Astrocyte (in vitro differentiated cells and primary cell): ENCODE results near the gene GNAQ. TPM values are rescaled to one million over a fixed set of nuclear protein-coding genes. Genes with fewer than 3 reads are reported as not detected.

Source experiments
- DNase-seq: peaks from one replicate; pipeline ENCODE4 v3.0.0-alpha.2; 2010; ENCODE audit warnings: low read depth
- FAIRE-seq: peaks from 2 replicates; lab custom pipeline; 2011; peaks lifted over from hg19 to GRCh38; lab: Jason Lieb, UNC
- H2AFZ ChIP-seq: 2 replicates; pipeline ENCODE4 v1.6.0; 2012; ENCODE audit warnings: low read depth, low read length, inconsistent platforms
- H3K27ac ChIP-seq: 2 replicates; pipeline ENCODE4 v1.5.1; 2011; ENCODE audit warnings: low read depth, low read length, inconsistent platforms
- H3K27me3 ChIP-seq: 2 replicates; pipeline ENCODE4 v1.6.0; 2011; ENCODE audit warnings: low read length, inconsistent platforms; ENCODE audit not compliant: insufficient read depth
- H3K36me3 ChIP-seq: 2 replicates; pipeline ENCODE4 v1.5.1; 2011; ENCODE audit warnings: low read length, inconsistent platforms; ENCODE audit not compliant: insufficient read depth
- H3K4me1 ChIP-seq: 2 replicates; pipeline ENCODE4 v1.5.1; 2011; ENCODE audit warnings: low read length, inconsistent platforms; ENCODE audit not compliant: insufficient read depth
- H3K4me2 ChIP-seq: 2 replicates; pipeline ENCODE4 v1.6.0; 2012; ENCODE audit warnings: low read length, inconsistent platforms
- H3K4me3 ChIP-seq: 2 replicates; pipeline ENCODE4 v1.5.1; 2011; ENCODE audit warnings: low read depth, mild to moderate bottlenecking, low read length, inconsistent platforms; ENCODE audit not compliant: insufficient read depth
- H3K79me2 ChIP-seq: 2 replicates; pipeline ENCODE4 v1.6.0; 2012; ENCODE audit warnings: mild to moderate bottlenecking, low read length, inconsistent platforms; ENCODE audit not compliant: insufficient read depth
- H3K9ac ChIP-seq: 2 replicates; pipeline ENCODE4 v1.6.0; 2012; ENCODE audit warnings: mild to moderate bottlenecking, low read length, inconsistent platforms
- H3K9me3 ChIP-seq: 2 replicates; pipeline ENCODE4 v1.5.1; 2012; ENCODE audit warnings: low read depth, mild to moderate bottlenecking, low read length, inconsistent platforms; ENCODE audit not compliant: insufficient read depth
- H4K20me1 ChIP-seq: 2 replicates; pipeline ENCODE4 v1.6.0; 2012; ENCODE audit warnings: low read length, inconsistent platforms; ENCODE audit not compliant: insufficient read depth
- H3K27ac Mint-ChIP-seq: one replicate; pipeline ENCODE4 v1.8.0; 2021; ENCODE audit warnings: mild to moderate bottlenecking, mixed read lengths; ENCODE audit not compliant: unreplicated experiment
- H3K27me3 Mint-ChIP-seq: one replicate; pipeline ENCODE4 v1.8.0; 2021; ENCODE audit warnings: low read depth, mixed read lengths; ENCODE audit not compliant: unreplicated experiment
- H3K36me3 Mint-ChIP-seq: one replicate; pipeline ENCODE4 v1.8.0; 2021; ENCODE audit warnings: low read depth, mixed read lengths; ENCODE audit not compliant: unreplicated experiment
- H3K4me1 Mint-ChIP-seq: one replicate; pipeline ENCODE4 v1.8.0; 2021; ENCODE audit warnings: low read depth, mixed read lengths; ENCODE audit not compliant: unreplicated experiment
- H3K4me3 Mint-ChIP-seq: one replicate; pipeline ENCODE4 v1.8.0; 2021; ENCODE audit warnings: mild to moderate bottlenecking, moderate library complexity, mixed read lengths; ENCODE audit not compliant: unreplicated experiment
- H3K9me3 Mint-ChIP-seq: one replicate; pipeline ENCODE4 v1.8.0; 2021; ENCODE audit warnings: mild to moderate bottlenecking, mixed read lengths; ENCODE audit not compliant: unreplicated experiment
- CTCF ChIP-seq: IDR thresholded peaks from 2 replicates; pipeline ENCODE4 v1.5.1; 2011; ENCODE audit warnings: low read depth, mild to moderate bottlenecking, inconsistent platforms, low read length, moderate library complexity; ENCODE audit not compliant: insufficient read depth
- EZH2 ChIP-seq: IDR thresholded peaks from 2 replicates; pipeline ENCODE4 v1.6.1; 2012; ENCODE audit warnings: mild to moderate bottlenecking, low read length, inconsistent platforms; ENCODE audit not compliant: insufficient read depth
- total RNA-seq: library from RNA; stranded (reverse); gene quantifications from 2 replicates; pipeline ENCODE4 v1.2.1, GENCODE V29; 2021

GNAQ gene
- total RNA-seq, 1 donor from 2014 or later = 74.9 TPM

- Mint-ChIP-seq H3K4me1 (peaks cover 42% of the 10 kb centered on the region), H3K9me3 (no peaks in the 10 kb centered on the region), H3K27ac (no peak overlapping the region), H3K27me3 (no peaks in the 10 kb centered on the region), H3K4me3 (no peak overlapping the region), H3K36me3 (peaks cover 9% of the 10 kb centered on the region)
- no peaks in the 10 kb centered on the region for H3K9me3 ChIP-seq
- no peak overlapping the region for H3K9ac ChIP-seq
- peaks cover 21% of the 10 kb centered on the region for H3K4me1 ChIP-seq
- H2AFZ ChIP-seq = no peak overlapping the region
- peaks cover 5% of the 10 kb centered on the region for H3K79me2 ChIP-seq
- DNase-seq (peak; percentile 81), FAIRE-seq (no peak)
- H4K20me1 ChIP-seq = peaks cover 44% of the 10 kb centered on the region
- H3K27ac ChIP-seq = no peak overlapping the region
- no peak for TF ChIP-seq CTCF
- TF ChIP-seq EZH2 = no peak
- H3K36me3 ChIP-seq = no peaks in the 10 kb centered on the region
- no peaks in the 10 kb centered on the region for H3K27me3 ChIP-seq
- no peak overlapping the region for H3K4me3 ChIP-seq
- H3K4me2 ChIP-seq = no peak overlapping the region
Observed at GRCh38 chr9:77903666-77904285, 127.8 kb downstream of the GNAQ start.

- H3K9ac ChIP-seq = no peak overlapping the region
- DNase-seq = no peak
- no peak for FAIRE-seq
- H3K27ac ChIP-seq = no peak overlapping the region
- no peaks in the 10 kb centered on the region for H3K36me3 ChIP-seq
- Mint-ChIP-seq H3K27me3 (no peaks in the 10 kb centered on the region), H3K9me3 (no peaks in the 10 kb centered on the region), H3K27ac (no peak overlapping the region), H3K4me3 (no peak overlapping the region), H3K36me3 (peaks cover 2% of the 10 kb centered on the region), H3K4me1 (peaks cover 38% of the 10 kb centered on the region)
- no peak overlapping the region for H3K4me3 ChIP-seq
- peaks cover 10% of the 10 kb centered on the region for H3K79me2 ChIP-seq
- no peaks in the 10 kb centered on the region for H3K27me3 ChIP-seq
- peaks cover 43% of the 10 kb centered on the region for H4K20me1 ChIP-seq
- peaks cover 10% of the 10 kb centered on the region for H3K4me1 ChIP-seq
- no peak overlapping the region for H2AFZ ChIP-seq
- TF ChIP-seq CTCF = no peak
- no peak for TF ChIP-seq EZH2
- no peak overlapping the region for H3K4me2 ChIP-seq
- no peaks in the 10 kb centered on the region for H3K9me3 ChIP-seq
Observed at GRCh38 chr9:77901771-77902170, 129.8 kb downstream of the GNAQ start.

GRCh38 chr9:77901018-77901417 lies 130.6 kb downstream of the GNAQ start:
- no peak for FAIRE-seq
- H3K27me3 Mint-ChIP-seq = no peaks in the 10 kb centered on the region
- no peak overlapping the region for H3K4me3 Mint-ChIP-seq
- peaks cover 2% of the 10 kb centered on the region for H3K36me3 Mint-ChIP-seq
- no peak overlapping the region for H3K4me2 ChIP-seq
- H3K9me3 Mint-ChIP-seq = no peaks in the 10 kb centered on the region
- no peak overlapping the region for H2AFZ ChIP-seq
- H3K9ac ChIP-seq = no peak overlapping the region
- H3K9me3 ChIP-seq = no peaks in the 10 kb centered on the region
- no peak overlapping the region for H3K4me3 ChIP-seq
- H3K27me3 ChIP-seq = no peaks in the 10 kb centered on the region
- no peak for DNase-seq
- peaks cover 10% of the 10 kb centered on the region for H3K79me2 ChIP-seq
- H3K4me1 Mint-ChIP-seq = peaks cover 35% of the 10 kb centered on the region
- peaks cover 43% of the 10 kb centered on the region for H4K20me1 ChIP-seq
- peak overlapping the region; percentile 55 for H3K27ac Mint-ChIP-seq
- peaks cover 10% of the 10 kb centered on the region for H3K4me1 ChIP-seq
- TF ChIP-seq CTCF = no peak
- no peak for TF ChIP-seq EZH2
- no peaks in the 10 kb centered on the region for H3K36me3 ChIP-seq
- no peak overlapping the region for H3K27ac ChIP-seq
